Measurements from ENCODE around the gene CUBN. TPM values are rescaled to one million over a fixed set of nuclear protein-coding genes. Genes with fewer than 3 reads are reported as not detected.

Gene CUBN
- total and polyA plus RNA-seq, 9 of the 15 experiments (the other 6 are each of a cell fraction or from before 2014, with no cell fraction given), result 0.04 to 0.33 (median 0.09) TPM

DNA sequence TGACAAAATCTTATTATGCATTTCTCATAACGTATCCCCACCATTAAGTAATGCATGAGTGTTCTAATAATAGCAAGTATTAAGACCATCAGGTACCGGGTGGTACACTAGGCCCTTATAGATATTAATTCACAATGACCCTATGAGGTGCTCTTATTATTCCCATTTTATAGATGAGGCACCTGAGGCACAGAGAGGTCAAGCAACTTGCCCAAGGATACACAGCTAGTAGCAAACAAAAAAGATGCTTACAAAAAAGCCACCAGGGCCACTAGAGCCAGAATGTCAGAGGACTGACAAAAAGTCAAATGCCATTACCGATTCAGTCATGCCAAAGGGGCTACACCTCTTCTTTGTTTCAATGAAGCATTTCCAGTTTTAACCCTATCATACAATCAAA is 318.3 kb downstream of the CUBN start:
- WGBS (ENCODE audit: insufficient coverage, low coverage, missing lambda C conversion rate), result 64% methylated on average over 3 of the region's 3 CpGs
- no peaks in the 10 kb centered on the region for H3K9me1 ChIP-seq (ENCODE audit: control insufficient read depth, insufficient read depth, low read length)
- H3K4me2 ChIP-seq (ENCODE audit: insufficient read depth, low read length), result no peak overlapping the region
- DNase-seq (ENCODE audit: extremely low read depth in 1 of 4, low spot score in 3 of 4), result no peak
- in situ Hi-C loops (cut with MboI) (loop anchor here (25.0 kb wide), 1 partner anchor 924 kb away; no protein-coding TSS in a partner anchor), intact Hi-C loops (cut with micrococcal nuclease) (no loop called here)
- H3K36me3 ChIP-seq (ENCODE audit: control insufficient read depth, insufficient read depth, low read length), result no peaks in the 10 kb centered on the region
- H3K9me3 ChIP-seq (replicated peaks; ENCODE audit: control insufficient read depth, insufficient read depth, low read depth, low read length), result no peaks in the 10 kb centered on the region
- no TSS peak for BruUV-seq (replicated peaks)
- H3K27me3 ChIP-seq (ENCODE audit: control insufficient read depth in 2 of 2, insufficient read depth in 2 of 2, low read length in 2 of 2), result no peaks in the 10 kb centered on the region
- no peak overlapping the region for H2AFZ ChIP-seq (ENCODE audit: low read depth, low read length)
- no peak for FAIRE-seq
- H3K79me2 ChIP-seq (ENCODE audit: control insufficient read depth, insufficient read depth, low read length), result peaks cover 3% of the 10 kb centered on the region; the same call in 2 of the 3 replicates
- H3K4me3 ChIP-seq, result no peak overlapping the region
- TF ChIP-seq ADNP (tag; IDR thresholded peaks at IDR 0.05) (peak; percentile 38; the same call in 1 of the 2 replicates), MAZ (CRISPR knock-in tag; conservative IDR thresholded peaks at IDR 0.05 in 1 of 2, IDR thresholded peaks at IDR 0.05 in 1 of 2) (no peak), RBM25 (IDR thresholded peaks at IDR 0.05; ENCODE audit: low read depth, low read length, severe bottlenecking) (peak; percentile 88), SETDB1 (IDR thresholded peaks at IDR 0.05; ENCODE audit: low read length) (no peak), BCOR (IDR thresholded peaks at IDR 0.05) (peak; percentile 87), ZFP36 (IDR thresholded peaks at IDR 0.05; ENCODE audit: low read depth, low read length, partially characterized antibody) (peak; percentile 72), TRIM24 (IDR thresholded peaks at IDR 0.05) (no peak)
- TF ChIP-seq, protein P1, sequence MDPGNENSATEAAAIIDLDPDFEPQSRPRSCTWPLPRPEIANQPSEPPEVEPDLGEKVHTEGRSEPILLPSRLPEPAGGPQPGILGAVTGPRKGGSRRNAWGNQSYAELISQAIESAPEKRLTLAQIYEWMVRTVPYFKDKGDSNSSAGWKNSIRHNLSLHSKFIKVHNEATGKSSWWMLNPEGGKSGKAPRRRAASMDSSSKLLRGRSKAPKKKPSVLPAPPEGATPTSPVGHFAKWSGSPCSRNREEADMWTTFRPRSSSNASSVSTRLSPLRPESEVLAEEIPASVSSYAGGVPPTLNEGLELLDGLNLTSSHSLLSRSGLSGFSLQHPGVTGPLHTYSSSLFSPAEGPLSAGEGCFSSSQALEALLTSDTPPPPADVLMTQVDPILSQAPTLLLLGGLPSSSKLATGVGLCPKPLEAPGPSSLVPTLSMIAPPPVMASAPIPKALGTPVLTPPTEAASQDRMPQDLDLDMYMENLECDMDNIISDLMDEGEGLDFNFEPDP (CRISPR knock-in tag; IDR thresholded peaks at IDR 0.05), result no peak
- TF ChIP-seq, protein P2, sequence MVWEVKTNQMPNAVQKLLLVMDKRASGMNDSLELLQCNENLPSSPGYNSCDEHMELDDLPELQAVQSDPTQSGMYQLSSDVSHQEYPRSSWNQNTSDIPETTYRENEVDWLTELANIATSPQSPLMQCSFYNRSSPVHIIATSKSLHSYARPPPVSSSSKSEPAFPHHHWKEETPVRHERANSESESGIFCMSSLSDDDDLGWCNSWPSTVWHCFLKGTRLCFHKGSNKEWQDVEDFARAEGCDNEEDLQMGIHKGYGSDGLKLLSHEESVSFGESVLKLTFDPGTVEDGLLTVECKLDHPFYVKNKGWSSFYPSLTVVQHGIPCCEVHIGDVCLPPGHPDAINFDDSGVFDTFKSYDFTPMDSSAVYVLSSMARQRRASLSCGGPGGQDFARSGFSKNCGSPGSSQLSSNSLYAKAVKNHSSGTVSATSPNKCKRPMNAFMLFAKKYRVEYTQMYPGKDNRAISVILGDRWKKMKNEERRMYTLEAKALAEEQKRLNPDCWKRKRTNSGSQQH (CRISPR knock-in tag; IDR thresholded peaks at IDR 0.05), result no peak
- TF ChIP-seq, protein P3, sequence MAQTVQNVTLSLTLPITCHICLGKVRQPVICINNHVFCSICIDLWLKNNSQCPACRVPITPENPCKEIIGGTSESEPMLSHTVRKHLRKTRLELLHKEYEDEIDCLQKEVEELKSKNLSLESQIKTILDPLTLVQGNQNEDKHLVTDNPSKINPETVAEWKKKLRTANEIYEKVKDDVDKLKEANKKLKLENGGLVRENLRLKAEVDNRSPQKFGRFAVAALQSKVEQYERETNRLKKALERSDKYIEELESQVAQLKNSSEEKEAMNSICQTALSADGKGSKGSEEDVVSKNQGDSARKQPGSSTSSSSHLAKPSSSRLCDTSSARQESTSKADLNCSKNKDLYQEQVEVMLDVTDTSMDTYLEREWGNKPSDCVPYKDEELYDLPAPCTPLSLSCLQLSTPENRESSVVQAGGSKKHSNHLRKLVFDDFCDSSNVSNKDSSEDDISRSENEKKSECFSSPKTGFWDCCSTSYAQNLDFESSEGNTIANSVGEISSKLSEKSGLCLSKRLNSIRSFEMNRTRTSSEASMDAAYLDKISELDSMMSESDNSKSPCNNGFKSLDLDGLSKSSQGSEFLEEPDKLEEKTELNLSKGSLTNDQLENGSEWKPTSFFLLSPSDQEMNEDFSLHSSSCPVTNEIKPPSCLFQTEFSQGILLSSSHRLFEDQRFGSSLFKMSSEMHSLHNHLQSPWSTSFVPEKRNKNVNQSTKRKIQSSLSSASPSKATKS (CRISPR knock-in tag; IDR thresholded peaks at IDR 0.05), result no peak
- TF ChIP-seq, protein P4, sequence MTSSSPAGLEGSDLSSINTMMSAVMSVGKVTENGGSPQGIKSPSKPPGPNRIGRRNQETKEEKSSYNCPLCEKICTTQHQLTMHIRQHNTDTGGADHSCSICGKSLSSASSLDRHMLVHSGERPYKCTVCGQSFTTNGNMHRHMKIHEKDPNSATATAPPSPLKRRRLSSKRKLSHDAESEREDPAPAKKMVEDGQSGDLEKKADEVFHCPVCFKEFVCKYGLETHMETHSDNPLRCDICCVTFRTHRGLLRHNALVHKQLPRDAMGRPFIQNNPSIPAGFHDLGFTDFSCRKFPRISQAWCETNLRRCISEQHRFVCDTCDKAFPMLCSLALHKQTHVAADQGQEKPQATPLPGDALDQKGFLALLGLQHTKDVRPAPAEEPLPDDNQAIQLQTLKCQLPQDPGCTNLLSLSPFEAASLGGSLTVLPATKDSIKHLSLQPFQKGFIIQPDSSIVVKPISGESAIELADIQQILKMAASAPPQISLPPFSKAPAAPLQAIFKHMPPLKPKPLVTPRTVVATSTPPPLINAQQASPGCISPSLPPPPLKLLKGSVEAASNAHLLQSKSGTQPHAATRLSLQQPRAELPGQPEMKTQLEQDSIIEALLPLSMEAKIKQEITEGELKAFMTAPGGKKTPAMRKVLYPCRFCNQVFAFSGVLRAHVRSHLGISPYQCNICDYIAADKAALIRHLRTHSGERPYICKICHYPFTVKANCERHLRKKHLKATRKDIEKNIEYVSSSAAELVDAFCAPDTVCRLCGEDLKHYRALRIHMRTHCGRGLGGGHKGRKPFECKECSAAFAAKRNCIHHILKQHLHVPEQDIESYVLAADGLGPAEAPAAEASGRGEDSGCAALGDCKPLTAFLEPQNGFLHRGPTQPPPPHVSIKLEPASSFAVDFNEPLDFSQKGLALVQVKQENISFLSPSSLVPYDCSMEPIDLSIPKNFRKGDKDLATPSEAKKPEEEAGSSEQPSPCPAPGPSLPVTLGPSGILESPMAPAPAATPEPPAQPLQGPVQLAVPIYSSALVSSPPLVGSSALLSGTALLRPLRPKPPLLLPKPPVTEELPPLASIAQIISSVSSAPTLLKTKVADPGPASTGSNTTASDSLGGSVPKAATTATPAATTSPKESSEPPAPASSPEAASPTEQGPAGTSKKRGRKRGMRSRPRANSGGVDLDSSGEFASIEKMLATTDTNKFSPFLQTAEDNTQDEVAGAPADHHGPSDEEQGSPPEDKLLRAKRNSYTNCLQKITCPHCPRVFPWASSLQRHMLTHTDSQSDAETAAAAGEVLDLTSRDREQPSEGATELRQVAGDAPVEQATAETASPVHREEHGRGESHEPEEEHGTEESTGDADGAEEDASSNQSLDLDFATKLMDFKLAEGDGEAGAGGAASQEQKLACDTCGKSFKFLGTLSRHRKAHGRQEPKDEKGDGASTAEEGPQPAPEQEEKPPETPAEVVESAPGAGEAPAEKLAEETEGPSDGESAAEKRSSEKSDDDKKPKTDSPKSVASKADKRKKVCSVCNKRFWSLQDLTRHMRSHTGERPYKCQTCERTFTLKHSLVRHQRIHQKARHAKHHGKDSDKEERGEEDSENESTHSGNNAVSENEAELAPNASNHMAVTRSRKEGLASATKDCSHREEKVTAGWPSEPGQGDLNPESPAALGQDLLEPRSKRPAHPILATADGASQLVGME (CRISPR knock-in tag; IDR thresholded peaks at IDR 0.05), result no peak
- H4K20me1 ChIP-seq (replicated peaks; ENCODE audit: control insufficient read depth, insufficient read depth, low read length), result no peaks in the 10 kb centered on the region
- POLR2A ChIA-PET, result no interaction called here
- H3K4me1 ChIP-seq (replicated peaks in 1 of 2; ENCODE audit: control insufficient read depth in 2 of 2, insufficient read depth in 2 of 2, low read length in 2 of 2), result peaks cover 0 to 3% of the 10 kb centered on the region in 2 experiments; a peak in 2 of 5 replicates
- no peak overlapping the region for H3K9ac ChIP-seq (ENCODE audit: insufficient read depth in 1 of 2, low read depth in 2 of 2, low read length in 2 of 2)
- no peak overlapping the region for H3K27ac ChIP-seq (ENCODE audit: extremely low read depth, low read depth, low read length)
- no peak for ATAC-seq
- CTCF ChIA-PET (ENCODE audit: low intra/inter-chr PET ratio), result interaction anchor here (0.7 kb wide), 1 partner anchor 683 kb away, joined by 3 read pairs; no protein-coding TSS in a partner anchor

Measured in K562 (cell line).